Cardiac muscle cell (in vitro differentiated cells and primary cell): ENCODE results near the gene GLRA3. TPM values are rescaled to one million over a fixed set of nuclear protein-coding genes. Genes with fewer than 3 reads are reported as not detected.
"Not testable (repeated sequence)": the region's sequence is repeated elsewhere in the genome, so short reads cannot be mapped to it uniquely, and the experiment has no call there.

ENCODE experiments used
- DNase-seq, 2 donors: peaks; one replicate each; pipeline versions ENCODE4 v3.0.0 to v3.0.0-alpha.2; 2010 to 2017; ENCODE audit warnings: low read depth in 1 of 2, low spot score in 1 of 2
- H3K27ac ChIP-seq: fragments of 200-600 bp; sonication (generic); 2 replicates; pipeline ENCODE4 v1.5.1; 2016
- H3K27me3 ChIP-seq: fragments of 200-600 bp; sonication (generic); 2 replicates; pipeline ENCODE4 v1.6.0; 2016; ENCODE audit warnings: control low read depth
- H3K36me3 ChIP-seq: fragments of 200-600 bp; sonication (generic); 2 replicates; pipeline ENCODE4 v1.5.1; 2016; ENCODE audit warnings: control low read depth
- H3K4me1 ChIP-seq: fragments of 200-600 bp; sonication (generic); 2 replicates; pipeline ENCODE4 v1.8.1; 2017; ENCODE audit warnings: low read depth, mild to moderate bottlenecking, mixed run types
- H3K4me3 ChIP-seq: fragments of 200-600 bp; sonication (generic); 2 replicates; pipeline ENCODE4 v1.5.1; 2016; ENCODE audit warnings: mild to moderate bottlenecking
- H3K9me3 ChIP-seq: fragments of 200-600 bp; sonication (generic); 2 replicates; pipeline ENCODE4 v1.5.1; 2017; ENCODE audit warnings: low read depth, mild to moderate bottlenecking, control low read depth
- polyA plus RNA-seq: library from polyadenylated mRNA; unstranded; fragments of >200 nt; fragmentation: Nextera tagmentation; extraction: Ambion mirVana; gene quantifications from 2 replicates; pipeline ENCODE4 v1.2.1, GENCODE V29; 2016
- total RNA-seq: library from RNA; depleted of rRNA; stranded (reverse); fragments of >200 nt; gene quantifications from 2 replicates; pipeline ENCODE4 v1.2.3, GENCODE V29; 2016
- TF ChIP-seq, protein P1 (sequence below): IDR thresholded peaks from 2 replicates; pipeline ENCODE4 v1.5.1; 2012; ENCODE audit warnings: low read depth, mild to moderate bottlenecking, low read length

The GLRA3 gene
- total RNA-seq = not detected in 2 replicates
- polyA plus RNA-seq = not detected in 2 replicates

DNA sequence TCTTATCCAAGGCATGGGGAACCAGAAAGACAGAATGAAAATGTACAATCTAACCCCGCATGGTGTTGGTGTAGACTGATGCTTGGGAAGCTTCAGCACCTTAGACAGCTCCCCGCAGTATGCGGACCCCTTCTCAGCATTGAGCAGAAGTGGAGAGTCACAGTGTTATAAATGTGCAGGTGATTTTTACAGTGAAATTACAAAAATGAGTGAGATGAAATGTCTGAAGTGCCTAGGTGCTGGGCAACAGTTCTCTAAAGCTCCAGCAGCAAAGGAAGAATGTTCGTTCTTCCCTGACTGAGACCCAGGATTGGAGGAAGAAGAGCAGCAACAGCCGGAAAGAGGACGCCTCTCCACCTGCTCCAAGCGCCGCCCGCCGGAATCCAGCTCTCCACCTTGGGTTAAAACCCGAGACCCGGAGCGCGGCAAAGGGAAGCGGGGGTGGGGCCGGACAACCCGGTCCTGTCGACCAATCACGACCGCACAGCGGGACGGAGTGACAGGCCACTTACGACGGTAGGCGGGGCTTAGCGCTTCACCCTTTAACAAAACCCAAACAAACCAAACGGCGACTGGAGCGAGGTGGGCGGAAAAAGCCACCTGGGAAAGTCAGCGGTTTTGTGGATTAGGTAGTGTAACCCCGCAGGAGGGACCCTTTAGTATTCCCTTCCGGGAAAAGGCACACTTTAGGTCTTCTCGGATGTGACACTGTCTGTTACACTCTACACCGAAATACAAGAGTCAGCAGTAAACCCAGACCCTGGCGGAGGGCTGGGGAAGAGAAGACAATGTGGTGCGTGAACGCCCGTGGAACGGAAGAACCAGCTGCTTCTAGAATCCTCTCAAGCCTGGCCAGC lies at the start of gene GLRA3:
TSS of gene GLRA3 (minus strand) at position 403 of the 857 bp plus-strand sequence. CDS start 436 bp downstream, outside the sequence.
- no peaks in the 10 kb centered on the region for H3K9me3 ChIP-seq
- DNase-seq = peak; percentile 44 to 89
- H3K36me3 ChIP-seq = no peaks in the 10 kb centered on the region
- H3K27me3 ChIP-seq = no peaks in the 10 kb centered on the region
- peaks cover 4% of the 10 kb centered on the region for H3K4me1 ChIP-seq
- peak within 1 kb of the TSS; percentile 39 for H3K4me3 ChIP-seq
- TF ChIP-seq, protein P1, sequence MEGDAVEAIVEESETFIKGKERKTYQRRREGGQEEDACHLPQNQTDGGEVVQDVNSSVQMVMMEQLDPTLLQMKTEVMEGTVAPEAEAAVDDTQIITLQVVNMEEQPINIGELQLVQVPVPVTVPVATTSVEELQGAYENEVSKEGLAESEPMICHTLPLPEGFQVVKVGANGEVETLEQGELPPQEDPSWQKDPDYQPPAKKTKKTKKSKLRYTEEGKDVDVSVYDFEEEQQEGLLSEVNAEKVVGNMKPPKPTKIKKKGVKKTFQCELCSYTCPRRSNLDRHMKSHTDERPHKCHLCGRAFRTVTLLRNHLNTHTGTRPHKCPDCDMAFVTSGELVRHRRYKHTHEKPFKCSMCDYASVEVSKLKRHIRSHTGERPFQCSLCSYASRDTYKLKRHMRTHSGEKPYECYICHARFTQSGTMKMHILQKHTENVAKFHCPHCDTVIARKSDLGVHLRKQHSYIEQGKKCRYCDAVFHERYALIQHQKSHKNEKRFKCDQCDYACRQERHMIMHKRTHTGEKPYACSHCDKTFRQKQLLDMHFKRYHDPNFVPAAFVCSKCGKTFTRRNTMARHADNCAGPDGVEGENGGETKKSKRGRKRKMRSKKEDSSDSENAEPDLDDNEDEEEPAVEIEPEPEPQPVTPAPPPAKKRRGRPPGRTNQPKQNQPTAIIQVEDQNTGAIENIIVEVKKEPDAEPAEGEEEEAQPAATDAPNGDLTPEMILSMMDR = no peak
- no peak within 1 kb of the TSS for H3K27ac ChIP-seq

DNA sequence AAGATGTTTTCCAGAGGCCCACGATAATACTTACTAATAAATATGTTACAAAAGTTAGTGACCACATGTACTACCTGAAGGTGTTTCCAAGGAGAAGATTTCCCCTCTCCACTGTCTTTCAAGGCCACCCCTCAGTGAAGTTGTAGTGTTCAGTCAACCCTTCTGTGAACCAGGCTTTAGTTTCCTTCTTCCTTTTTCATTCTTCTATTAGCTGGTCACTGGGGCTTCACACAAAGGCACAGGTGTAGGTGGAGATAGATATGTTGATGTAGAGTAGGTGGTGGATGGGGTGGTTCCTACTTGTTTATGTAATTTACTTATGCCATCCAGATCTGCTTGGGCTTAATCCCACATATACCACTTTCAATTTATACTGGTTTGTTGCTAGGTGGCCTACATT lies 45.9 kb upstream of the GLRA3 start:
- Histone ChIP-seq H3K9me3 (no peaks in the 10 kb centered on the region), H3K27ac (no peak overlapping the region), H3K36me3 (no peaks in the 10 kb centered on the region), H3K4me3 (no peak overlapping the region), H3K4me1 (peaks cover 11% of the 10 kb centered on the region), H3K27me3 (no peaks in the 10 kb centered on the region)
- DNase-seq = no peak
- TF ChIP-seq, protein P1 = no peak

DNA sequence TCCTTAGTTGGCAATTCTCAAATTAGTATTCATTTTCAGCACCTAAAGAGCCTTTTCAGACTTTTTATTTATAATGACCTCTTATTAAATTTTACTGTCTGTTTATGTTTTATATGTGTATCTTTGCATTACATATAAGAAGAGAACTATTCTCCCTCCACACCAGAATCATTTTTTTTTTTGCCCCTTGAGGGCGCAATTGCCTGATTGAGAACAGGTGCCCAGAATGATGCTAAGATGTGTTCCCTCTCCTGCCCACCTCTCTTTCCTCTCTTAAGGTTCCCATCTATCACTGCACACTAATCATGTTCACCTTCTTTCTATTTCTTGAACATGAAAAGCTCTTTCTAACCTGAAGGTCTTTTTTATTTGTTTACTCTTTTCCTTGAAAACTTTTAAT lies 44.9 kb upstream of the GLRA3 start:
- H3K4me1 ChIP-seq = peaks cover 11% of the 10 kb centered on the region
- H3K27me3 ChIP-seq = no peaks in the 10 kb centered on the region
- TF ChIP-seq, protein P1 = no peak
- no peaks in the 10 kb centered on the region for H3K36me3 ChIP-seq
- no peaks in the 10 kb centered on the region for H3K9me3 ChIP-seq
- H3K27ac ChIP-seq = no peak overlapping the region
- no peak overlapping the region for H3K4me3 ChIP-seq
- DNase-seq = no peak

DNA sequence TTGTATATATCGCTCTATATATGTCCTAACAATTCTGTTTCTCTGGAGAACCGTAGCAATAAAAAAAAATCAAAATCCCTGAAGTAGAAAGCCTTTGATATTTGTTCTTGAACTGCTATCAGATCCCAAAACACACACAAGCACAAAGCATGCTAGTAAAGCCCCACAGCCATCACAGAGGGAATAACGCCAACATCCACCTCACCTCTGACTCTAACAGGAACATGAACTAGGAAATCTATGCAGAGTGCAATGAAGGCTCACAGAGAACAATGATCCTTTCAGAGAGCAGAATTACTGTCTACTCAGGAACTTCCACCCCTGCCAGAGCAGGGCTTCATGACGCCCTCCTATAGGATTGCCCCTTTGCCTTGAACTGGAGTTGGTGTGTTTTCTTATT lies 44.1 kb upstream of the GLRA3 start:
- not testable (repeated sequence) for H3K9me3 ChIP-seq, H3K36me3 ChIP-seq, H3K27ac ChIP-seq, H3K4me3 ChIP-seq, H3K27me3 ChIP-seq, DNase-seq
- peaks cover 11% of the 10 kb centered on the region for H3K4me1 ChIP-seq

DNA sequence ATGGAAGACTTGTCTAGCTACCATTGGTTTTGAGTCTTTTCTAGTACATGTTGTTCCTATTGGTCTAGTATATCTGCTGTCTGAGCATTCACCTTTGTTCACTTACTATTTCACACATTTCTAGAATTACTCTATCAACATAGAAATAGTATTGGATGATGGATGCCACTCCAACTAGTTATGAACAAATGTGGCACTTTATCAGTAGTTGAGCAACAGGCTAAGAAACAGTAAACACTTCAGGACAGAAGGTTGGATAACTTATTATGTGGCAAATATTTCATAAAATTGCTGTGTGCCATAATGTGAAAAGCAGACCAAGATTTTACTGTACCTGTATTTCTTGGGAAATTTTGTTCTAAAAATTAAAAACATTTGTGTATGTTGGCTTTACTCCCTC lies 42.4 kb upstream of the GLRA3 start:
- Histone ChIP-seq H3K27me3 (no peaks in the 10 kb centered on the region), H3K9me3 (no peaks in the 10 kb centered on the region), H3K4me1 (peaks cover 11% of the 10 kb centered on the region), H3K4me3 (no peak overlapping the region), H3K36me3 (no peaks in the 10 kb centered on the region), H3K27ac (peak overlapping the region; percentile 19)
- TF ChIP-seq, protein P1 = no peak
- DNase-seq = no peak

DNA sequence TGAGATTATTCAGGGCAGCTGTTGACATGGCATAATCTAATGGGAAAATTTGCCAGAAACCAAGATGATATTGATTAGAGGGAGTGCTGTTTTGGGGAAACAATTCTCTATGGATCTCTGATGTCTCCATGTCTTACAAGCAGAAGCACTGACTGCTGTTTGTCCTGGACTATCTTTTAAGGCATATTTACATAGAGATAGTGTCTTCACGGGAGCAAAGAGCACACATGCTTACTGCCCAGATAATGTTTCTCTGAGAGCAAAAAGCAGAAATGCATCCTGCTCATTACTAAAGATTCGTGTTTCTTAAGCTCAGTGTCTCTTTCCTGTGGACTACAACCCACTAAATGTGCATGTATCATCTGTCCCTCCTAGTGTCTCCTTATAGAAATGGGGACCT lies 41.3 kb upstream of the GLRA3 start:
- Histone ChIP-seq H3K4me3 (no peak overlapping the region), H3K27me3 (no peaks in the 10 kb centered on the region), H3K4me1 (peaks cover 11% of the 10 kb centered on the region), H3K9me3 (no peaks in the 10 kb centered on the region), H3K27ac (no peak overlapping the region), H3K36me3 (no peaks in the 10 kb centered on the region)
- TF ChIP-seq, protein P1 = no peak
- no peak for DNase-seq
